Right lobe of liver (tissue), 4 donors: ENCODE measurements around the gene ADARB2.

Experiments
- CTCF ChIP-seq, 4 donors: fragments of 200-600 bp in 3 of 4; fragments of 450-650 bp in 1 of 4; IDR thresholded peaks; one replicate each; pipeline versions ENCODE4 v1.5.1 to v1.8.0; 2016 to 2022; ENCODE audit warnings: antibody characterized with exemption in 4 of 4, mild to moderate bottlenecking in 2 of 4
- POLR2A ChIP-seq: fragments of 450-650 bp; IDR thresholded peaks from one replicate; pipeline ENCODE4 v1.6.1; 2017; ENCODE audit warnings: antibody characterized with exemption, mild to moderate bottlenecking
- donor health status: DM: no; HTN: no; CAD: no.
- donor health status: DM: no; HTN: no; CAD: no.
- donor health status: DM: no; HTN: yes; CAD: no.

- TF ChIP-seq CTCF (IDR thresholded peaks at IDR 0.05) (no peak), POLR2A (no peak)
Observed at GRCh38 chr10:1698185-1698584, 39.1 kb downstream of the ADARB2 start.
